Neuron (in vitro differentiated cells): ENCODE results near the gene ACSL6.
"Not testable (repeated sequence)": the region's sequence is repeated elsewhere in the genome, so short reads cannot be mapped to it uniquely, and the experiment has no call there.

Source experiments
- H2AFZ ChIP-seq: one replicate; pipeline ENCODE4 v1.6.1; 2013; ENCODE audit warnings: low read depth, mild to moderate bottlenecking, inconsistent platforms, low read length, moderate library complexity
- H3K27me3 ChIP-seq: one replicate; pipeline ENCODE4 v1.6.1; 2013; ENCODE audit warnings: low read length; ENCODE audit not compliant: insufficient read depth
- H3K36me3 ChIP-seq: one replicate; pipeline ENCODE4 v1.6.1; 2013; ENCODE audit warnings: low read length; ENCODE audit not compliant: insufficient read depth
- H3K4me1 ChIP-seq: one replicate; pipeline ENCODE4 v1.6.1; 2013; ENCODE audit warnings: low read length; ENCODE audit not compliant: insufficient read depth
- H3K4me3 ChIP-seq: 2 replicates; pipeline ENCODE4 v1.5.1; 2013; ENCODE audit warnings: mild to moderate bottlenecking, low read length, moderate library complexity
- H3K9me3 ChIP-seq: one replicate; pipeline ENCODE4 v1.6.1; 2013; ENCODE audit warnings: low read length

The ACSL6 gene

DNA sequence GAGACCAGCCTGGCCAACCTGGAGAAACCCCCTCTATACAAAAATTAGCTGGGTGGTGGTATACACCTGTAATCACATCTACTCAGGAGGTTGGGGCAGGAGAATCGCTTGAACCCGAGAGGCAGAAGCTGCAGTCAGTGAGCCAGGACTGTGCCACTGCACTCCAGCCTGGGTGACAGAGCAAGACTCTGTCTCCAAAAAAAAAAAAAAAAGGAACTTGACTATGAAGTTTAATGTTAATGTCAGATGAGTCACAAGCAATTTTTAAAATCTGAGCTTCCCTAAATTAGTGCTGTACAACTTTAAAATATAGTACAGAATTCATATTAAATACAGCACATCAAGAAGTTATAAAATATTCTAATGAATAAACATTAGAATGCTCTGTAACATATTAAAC, 67.5 kb downstream of the ACSL6 start:
- no peaks in the 10 kb centered on the region for H3K4me1 ChIP-seq
- no peaks in the 10 kb centered on the region for H3K9me3 ChIP-seq
- H3K36me3 ChIP-seq, result no peaks in the 10 kb centered on the region
- H3K4me3 ChIP-seq, result no peak overlapping the region
- no peak overlapping the region for H2AFZ ChIP-seq
- H3K27me3 ChIP-seq, result no peaks in the 10 kb centered on the region

DNA sequence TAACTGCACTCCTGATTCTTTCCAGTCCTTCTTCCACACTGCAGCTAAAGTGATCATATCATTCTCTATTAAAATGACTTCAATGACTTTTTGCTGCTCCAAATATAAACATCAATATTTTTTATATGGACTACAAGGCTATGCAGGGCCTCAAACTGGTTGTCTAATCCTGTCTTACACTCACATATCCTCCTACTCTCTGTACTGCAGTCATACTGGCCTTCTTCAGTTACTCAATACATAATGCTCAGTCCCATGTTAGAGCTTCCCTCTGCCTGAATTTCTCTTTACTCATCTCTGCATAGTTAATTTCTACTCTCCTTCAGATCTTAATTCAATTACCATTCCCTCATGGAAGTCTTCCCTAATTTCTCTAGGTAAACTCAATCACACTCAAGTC, 69.4 kb downstream of the ACSL6 start:
- no peaks in the 10 kb centered on the region for H3K9me3 ChIP-seq
- H3K27me3 ChIP-seq, result no peaks in the 10 kb centered on the region
- no peak overlapping the region for H3K4me3 ChIP-seq
- H3K4me1 ChIP-seq, result no peaks in the 10 kb centered on the region
- H2AFZ ChIP-seq, result no peak overlapping the region
- no peaks in the 10 kb centered on the region for H3K36me3 ChIP-seq

DNA sequence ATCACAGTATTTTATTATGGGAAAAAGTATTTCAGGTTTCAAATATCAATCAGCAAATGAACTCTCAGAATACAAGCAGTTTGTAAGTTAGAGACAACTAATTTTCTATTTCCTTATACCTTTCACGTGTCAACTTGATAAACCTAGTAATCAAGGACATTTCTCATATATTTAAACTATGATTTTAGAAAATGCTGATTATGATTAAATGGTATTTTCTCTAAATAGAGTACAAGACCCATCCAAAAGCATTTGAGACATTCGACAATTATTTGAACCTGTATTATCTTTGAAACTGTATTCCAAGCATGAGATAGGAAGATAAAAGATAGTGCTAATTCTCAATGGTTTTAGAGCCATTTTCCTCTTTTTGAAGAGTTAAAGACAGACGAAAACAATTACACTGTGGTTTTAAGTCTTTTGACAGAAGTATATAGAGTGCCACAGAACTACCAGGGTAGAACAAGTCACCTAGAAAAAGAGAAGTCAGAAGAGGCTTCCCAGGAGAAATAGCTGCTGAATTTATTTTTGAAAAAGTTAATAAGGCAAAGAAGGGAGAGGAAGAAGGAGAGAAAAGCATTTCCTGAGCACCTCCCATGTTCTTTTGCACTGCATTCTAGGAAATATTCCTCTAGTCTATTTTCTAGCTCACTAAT, 71.6 kb downstream of the ACSL6 start:
- Histone ChIP-seq H2AFZ (no peak overlapping the region), H3K4me3 (no peak overlapping the region), H3K27me3 (no peaks in the 10 kb centered on the region), H3K36me3 (no peaks in the 10 kb centered on the region), H3K9me3 (no peaks in the 10 kb centered on the region), H3K4me1 (no peaks in the 10 kb centered on the region)

DNA sequence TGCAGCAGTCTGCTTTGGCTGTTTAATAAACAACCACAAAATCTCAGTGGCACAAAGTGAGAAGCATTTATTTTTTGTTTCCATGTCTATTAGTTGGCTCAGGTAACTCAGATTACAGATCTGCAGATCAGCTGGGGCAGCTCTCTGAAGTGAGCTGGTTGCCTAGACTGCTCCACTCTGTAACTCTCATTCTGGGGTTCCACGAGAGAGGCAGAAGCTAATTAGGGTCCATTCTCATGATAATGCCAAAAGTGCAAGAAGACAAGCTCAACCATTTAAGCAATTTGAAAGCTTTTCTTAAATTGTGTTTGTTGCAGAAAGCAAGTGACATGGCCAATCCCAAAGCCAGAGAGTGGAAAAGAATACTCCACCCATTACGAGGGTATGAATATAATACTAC, 79.2 kb downstream of the ACSL6 start:
- H3K4me1 ChIP-seq, result no peaks in the 10 kb centered on the region
- H3K4me3 ChIP-seq, result no peak overlapping the region
- no peak overlapping the region for H2AFZ ChIP-seq
- H3K9me3 ChIP-seq, result no peaks in the 10 kb centered on the region
- no peaks in the 10 kb centered on the region for H3K36me3 ChIP-seq
- H3K27me3 ChIP-seq, result no peaks in the 10 kb centered on the region

DNA sequence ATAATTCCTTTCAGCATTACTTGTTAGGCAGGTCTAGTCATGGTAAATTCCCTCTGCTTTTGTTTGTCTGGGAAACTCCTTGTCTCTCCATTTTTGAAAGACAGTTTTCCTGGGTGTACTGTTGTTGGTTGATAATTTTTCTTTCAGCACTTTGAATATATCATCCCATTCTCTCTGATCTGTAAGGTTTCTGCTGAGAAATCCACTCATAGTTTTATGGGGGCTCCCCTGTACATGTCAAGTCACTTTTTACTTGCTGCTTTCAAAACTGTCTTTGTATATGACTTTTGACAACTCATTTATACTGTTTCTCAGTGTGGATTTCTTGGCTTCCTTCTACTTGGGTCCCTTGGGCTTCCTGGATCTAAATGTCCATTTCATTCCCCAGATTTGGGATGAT, 82.5 kb downstream of the ACSL6 start:
- no peaks in the 10 kb centered on the region for H3K36me3 ChIP-seq
- H3K27me3 ChIP-seq, result no peaks in the 10 kb centered on the region
- H3K4me3 ChIP-seq, result no peak overlapping the region
- no peaks in the 10 kb centered on the region for H3K9me3 ChIP-seq
- no peaks in the 10 kb centered on the region for H3K4me1 ChIP-seq
- no peak overlapping the region for H2AFZ ChIP-seq

DNA sequence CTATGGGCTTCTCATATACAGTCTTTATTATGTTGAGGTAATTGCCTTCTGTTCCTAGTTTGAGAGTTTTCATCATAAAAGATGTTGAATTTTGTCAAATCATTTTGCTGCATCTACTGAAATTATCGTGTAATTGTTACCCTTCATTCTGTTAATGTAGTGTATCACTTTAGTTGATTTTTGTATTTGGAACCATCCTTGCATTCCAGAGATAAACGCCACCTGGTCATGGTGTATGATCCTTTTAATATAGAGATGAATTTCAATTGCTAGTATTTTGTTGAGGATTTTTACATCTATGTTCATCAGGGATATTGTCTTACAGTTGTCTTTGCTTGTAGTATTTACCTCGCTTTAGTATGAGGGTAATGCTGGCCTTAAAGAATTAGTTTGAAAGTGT, 85.3 kb downstream of the ACSL6 start:
- Histone ChIP-seq H3K27me3 (no peaks in the 10 kb centered on the region), H3K9me3 (no peaks in the 10 kb centered on the region), H3K36me3 (no peaks in the 10 kb centered on the region), H3K4me1 (no peaks in the 10 kb centered on the region), H3K4me3 (no peak overlapping the region), H2AFZ (no peak overlapping the region)

DNA sequence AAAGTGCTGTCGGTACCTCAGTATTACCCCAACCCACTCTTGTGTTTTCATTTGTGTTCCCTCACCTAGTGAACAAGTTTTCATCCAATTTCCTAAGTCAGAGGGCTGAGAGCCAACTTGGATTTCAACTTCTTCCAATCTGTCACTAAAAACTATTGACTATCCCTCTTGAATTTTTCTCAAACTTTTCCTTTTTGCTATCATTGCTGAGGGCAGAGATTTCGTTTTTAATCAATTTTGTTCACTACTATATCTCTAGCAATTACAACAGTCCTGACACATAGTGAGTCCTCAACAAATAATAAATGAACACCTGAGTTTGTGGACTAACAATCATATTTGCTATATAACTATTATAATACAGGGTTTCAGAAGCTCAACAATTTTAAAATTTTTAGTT, 95.0 kb downstream of the ACSL6 start:
- Histone ChIP-seq H3K4me3 (no peak overlapping the region), H3K4me1 (no peaks in the 10 kb centered on the region), H3K36me3 (no peaks in the 10 kb centered on the region), H3K9me3 (no peaks in the 10 kb centered on the region), H3K27me3 (no peaks in the 10 kb centered on the region), H2AFZ (no peak overlapping the region)

DNA sequence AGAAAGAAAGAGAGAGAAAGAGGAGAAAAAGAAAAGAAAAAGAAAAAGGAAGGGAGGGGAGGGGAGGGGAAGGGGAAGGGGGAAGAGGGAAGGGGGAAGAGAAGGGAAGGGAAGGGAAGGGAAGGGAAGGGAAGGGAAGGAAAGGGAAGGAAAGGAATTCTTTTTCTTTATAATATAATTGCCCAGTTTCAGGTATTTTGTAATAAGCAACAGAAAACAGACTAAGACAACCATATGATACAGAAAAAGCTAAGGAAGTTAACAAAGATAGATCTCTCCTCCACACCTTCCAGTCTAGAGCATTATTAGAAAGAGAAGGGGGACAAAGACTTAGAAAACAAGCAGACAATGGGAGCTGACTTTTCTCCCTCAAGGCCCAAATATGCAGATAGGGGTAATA, 97.0 kb downstream of the ACSL6 start:
- H3K4me1 ChIP-seq, result no peaks in the 10 kb centered on the region
- no peak overlapping the region for H2AFZ ChIP-seq
- no peaks in the 10 kb centered on the region for H3K9me3 ChIP-seq
- H3K36me3 ChIP-seq, result no peaks in the 10 kb centered on the region
- no peak overlapping the region for H3K4me3 ChIP-seq
- H3K27me3 ChIP-seq, result no peaks in the 10 kb centered on the region

DNA sequence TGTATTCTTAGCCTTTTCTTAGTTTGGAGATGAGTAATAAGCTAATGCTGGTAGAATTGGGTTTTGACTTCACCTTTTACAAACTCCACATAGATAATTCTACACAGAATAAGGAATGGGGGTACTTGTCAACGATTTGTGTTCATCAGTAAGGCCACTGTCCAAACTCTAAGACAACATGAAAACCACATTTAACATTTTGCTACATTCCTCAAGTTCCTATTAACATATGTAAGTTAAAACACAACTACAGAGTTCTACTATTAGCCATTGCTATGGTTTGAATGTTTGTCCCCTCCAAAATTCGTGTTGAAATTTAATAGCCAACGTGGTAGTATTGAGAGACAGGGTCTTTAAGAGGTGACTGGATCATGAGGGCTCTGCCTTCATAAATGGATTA, 97.9 kb downstream of the ACSL6 start:
- H3K9me3 ChIP-seq, result no peaks in the 10 kb centered on the region
- H2AFZ ChIP-seq, result no peak overlapping the region
- H3K27me3 ChIP-seq, result no peaks in the 10 kb centered on the region
- H3K36me3 ChIP-seq, result no peaks in the 10 kb centered on the region
- H3K4me3 ChIP-seq, result no peak overlapping the region
- H3K4me1 ChIP-seq, result no peaks in the 10 kb centered on the region

DNA sequence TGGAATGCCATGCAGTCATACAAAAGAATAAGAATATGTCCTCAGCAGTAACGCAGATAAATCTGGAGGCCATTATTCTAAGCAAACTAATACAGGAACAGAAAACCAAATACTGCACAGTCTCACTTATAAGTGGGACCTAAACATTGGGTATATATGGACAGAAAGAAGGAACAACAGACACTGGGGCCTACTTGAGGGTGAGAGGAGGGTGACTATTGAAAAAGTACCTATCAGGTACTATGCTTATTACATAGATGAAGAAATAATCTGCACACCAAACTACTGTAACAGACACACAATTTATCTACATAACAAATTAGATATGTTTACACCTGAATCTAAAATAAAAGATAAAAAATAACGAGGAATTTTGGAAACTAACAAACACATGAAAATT, 104.8 kb downstream of the ACSL6 start:
- H3K4me3 ChIP-seq, result no peak overlapping the region
- H2AFZ ChIP-seq, result no peak overlapping the region
- H3K27me3 ChIP-seq, result no peaks in the 10 kb centered on the region
- no peaks in the 10 kb centered on the region for H3K36me3 ChIP-seq
- no peaks in the 10 kb centered on the region for H3K4me1 ChIP-seq
- H3K9me3 ChIP-seq, result no peaks in the 10 kb centered on the region

DNA sequence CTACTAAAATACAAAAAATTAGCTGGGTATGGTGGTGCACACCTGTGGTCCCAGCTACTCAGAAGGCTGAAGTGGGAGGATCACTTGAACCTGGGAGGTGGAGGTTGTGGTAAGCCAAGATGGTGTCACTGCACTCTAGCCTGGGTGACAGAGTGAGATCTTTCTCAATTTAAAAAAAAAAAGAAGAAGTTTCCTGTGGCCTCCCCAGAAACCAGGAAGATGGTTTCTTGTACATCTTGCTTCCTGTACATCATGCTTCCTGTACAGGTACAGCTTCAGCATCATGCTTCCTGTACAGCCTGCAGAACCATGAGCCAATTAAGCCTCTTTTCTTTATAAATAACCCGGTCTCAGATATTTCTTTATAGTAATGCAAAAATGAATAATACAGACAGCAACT, 109.2 kb downstream of the ACSL6 start:
- H3K9me3 ChIP-seq, H3K4me3 ChIP-seq, H3K27me3 ChIP-seq, H3K36me3 ChIP-seq, H3K4me1 ChIP-seq, H2AFZ ChIP-seq: not testable (repeated sequence)
